K562 (cell line): Measurements from ENCODE around the gene GLYATL1. TPM values are rescaled to one million over a fixed set of nuclear protein-coding genes. Genes with fewer than 3 reads are reported as not detected.

Source experiments
- ATAC-seq: fragments of 200-7000 bp; cut with Tn5 transposase; 3 replicates; pipeline ENCODE4 v1.9.1; 2020; ENCODE audit warnings: moderate library complexity
- Bru-seq: library from RNA; stranded (reverse); fragments of 400-500 nt; gene quantifications from one replicate; lab custom pipeline; 2021; lab: Mats Ljungman, UMichigan
- BruChase-seq, 2 experiments: library from RNA; stranded (reverse); fragments of 400-500 nt; gene quantifications; one replicate each; lab custom pipeline; 2021; lab: Mats Ljungman, UMichigan
- BruUV-seq: library from RNA; stranded (reverse); fragments of 400-500 nt; replicated peaks from 2 replicates; lab custom pipeline; 2021; lab: Mats Ljungman, UMichigan
- CTCF ChIA-PET: fragments of 300-600 bp; formaldehyde crosslinking; extraction: SDS; loops from one replicate; lab custom pipeline; 2021; ENCODE audit warnings: low intra/inter-chr PET ratio; lab: Yijun Ruan, JAX
- POLR2A ChIA-PET: fragments of 300-600, 350-650 bp; sonication (Branson Sonifier 250); formaldehyde crosslinking; extraction: SDS; loops from one replicate; lab custom pipeline; 2021; ENCODE audit warnings: antibody characterized with exemption, inconsistent platforms; lab: Yijun Ruan, JAX
- DNase-seq, 4 experiments: peaks; one replicate each; pipeline versions ENCODE4 v3.0.0 to v3.0.0-alpha.2; 2011 to 2018; ENCODE audit warnings: low spot score in 3 of 4, mixed read lengths in 3 of 4; ENCODE audit errors: extremely low read depth in 1 of 4
- FAIRE-seq: peaks from 2 replicates; lab custom pipeline; 2011; peaks lifted over from hg19 to GRCh38; lab: Jason Lieb, UNC
- H2AFZ ChIP-seq: 2 replicates; pipeline ENCODE4 v1.6.0; 2011; ENCODE audit warnings: low read depth, low read length, control low read depth, inconsistent platforms
- H3K27ac ChIP-seq: fragments of 200-600 bp; 3 replicates; pipeline ENCODE4 v1.8.0; 2011; ENCODE audit warnings: low read depth, mild to moderate bottlenecking, control low read depth, inconsistent platforms, low read length, moderate library complexity, mixed read lengths; ENCODE audit errors: extremely low read depth
- H3K27me3 ChIP-seq, 2 experiments: fragments of 300-600 bp in 1 of 2; 2 replicates in 1 of 2; 3 replicates in 1 of 2; pipeline versions ENCODE4 v1.6.0 to v1.8.0; 2011; ENCODE audit warnings: inconsistent platforms in 2 of 2, low read length in 2 of 2, mild to moderate bottlenecking in 1 of 2, mixed read lengths in 1 of 2, moderate library complexity in 1 of 2; ENCODE audit not compliant: control insufficient read depth in 2 of 2, insufficient read depth in 2 of 2
- H3K36me3 ChIP-seq: fragments of 300-600 bp; 3 replicates; pipeline ENCODE4 v1.8.0; 2011; ENCODE audit warnings: mild to moderate bottlenecking, low read length, inconsistent platforms; ENCODE audit not compliant: control insufficient read depth, insufficient read depth
- H3K4me1 ChIP-seq, 2 experiments: fragments of 200-600 bp in 1 of 2; replicated peaks in 1 of 2; 2 replicates in 1 of 2; 3 replicates in 1 of 2; pipeline versions ENCODE4 v1.5.1 to v1.8.0; 2011; ENCODE audit warnings: inconsistent platforms in 2 of 2, low read length in 2 of 2, mild to moderate bottlenecking in 1 of 2, mixed read lengths in 1 of 2, moderate library complexity in 1 of 2; ENCODE audit not compliant: control insufficient read depth in 2 of 2, insufficient read depth in 2 of 2
- H3K4me2 ChIP-seq: 2 replicates; pipeline ENCODE4 v1.6.1; 2011; ENCODE audit warnings: low read length, control low read depth, inconsistent platforms, mixed read lengths; ENCODE audit not compliant: insufficient read depth
- H3K4me3 ChIP-seq: fragments of 200-600 bp; sonication (generic), shearing (Covaris generic); 2 replicates; pipeline ENCODE4 v1.5.1; 2016; ENCODE audit warnings: control low read depth, inconsistent platforms
- H3K79me2 ChIP-seq: fragments of 200-600 bp; 3 replicates; pipeline ENCODE4 v1.8.0; 2011; ENCODE audit warnings: low read length, inconsistent platforms; ENCODE audit not compliant: control insufficient read depth, insufficient read depth
- H3K9ac ChIP-seq, 2 experiments: 2 replicates each; pipeline versions ENCODE4 v1.6.0 to v1.6.1; 2011; ENCODE audit warnings: low read depth in 2 of 2, low read length in 2 of 2, control low read depth in 1 of 2, inconsistent platforms in 1 of 2, mild to moderate bottlenecking in 1 of 2, mixed read lengths in 1 of 2; ENCODE audit not compliant: insufficient read depth in 1 of 2
- H3K9me1 ChIP-seq: one replicate; pipeline ENCODE4 v1.6.0; 2011; ENCODE audit warnings: inconsistent platforms, mild to moderate bottlenecking, low read length, moderate library complexity; ENCODE audit not compliant: control insufficient read depth, insufficient read depth
- H3K9me3 ChIP-seq: replicated peaks from 2 replicates; pipeline ENCODE4 v1.5.1; 2011; ENCODE audit warnings: low read depth, low read length, inconsistent platforms; ENCODE audit not compliant: control insufficient read depth, insufficient read depth
- H4K20me1 ChIP-seq: replicated peaks from 2 replicates; pipeline ENCODE4 v1.6.1; 2011; ENCODE audit warnings: low read length, inconsistent platforms, mixed read lengths; ENCODE audit not compliant: control insufficient read depth, insufficient read depth
- ATF4 ChIP-seq: fragments of 450-650 bp; formaldehyde crosslinking; IDR thresholded peaks from 2 replicates; pipeline ENCODE4 v1.4.0; 2022; ENCODE audit warnings: mild to moderate bottlenecking, moderate library complexity
- BCOR ChIP-seq: fragments of 450-650 bp; IDR thresholded peaks from 2 replicates; pipeline ENCODE4 v1.6.1; 2016
- BRD9 ChIP-seq: fragments of 450-650 bp; IDR thresholded peaks from 2 replicates; pipeline ENCODE4 v1.6.1; 2018; ENCODE audit warnings: low read depth; ENCODE audit not compliant: partially characterized antibody
- DLX4 ChIP-seq: fragments of 250-450 bp; sonication (Bioruptor Pico); IDR thresholded peaks from 2 replicates; pipeline ENCODE4 v1.6.1; 2021; ENCODE audit warnings: mild to moderate bottlenecking
- GABPB1 ChIP-seq: sonication (generic); formaldehyde crosslinking; IDR thresholded peaks from 2 replicates; pipeline ENCODE4 v1.8.0; 2022; ENCODE audit warnings: mild to moderate bottlenecking, missing genetic modification reagents
- MAFK ChIP-seq: IDR thresholded peaks from 2 replicates; pipeline ENCODE4 v1.6.1; 2011; ENCODE audit warnings: low read length, improper control_type of control experiment
- MCM7 ChIP-seq, 2 experiments: fragments of 450-650 bp; IDR thresholded peaks; 2 replicates each; pipeline ENCODE4 v1.6.1; 2016 to 2018
- MTA1 ChIP-seq: fragments of 450-650 bp; IDR thresholded peaks from 2 replicates; pipeline ENCODE4 v1.6.1; 2017; ENCODE audit warnings: borderline replicate concordance
- MYC ChIP-seq, 2 experiments: fragments of 250-450 bp in 1 of 2; sonication (Bioruptor Pico) in 1 of 2; IDR thresholded peaks; 2 replicates each; pipeline versions ENCODE4 v1.5.1 to v1.6.1; 2012 to 2021; ENCODE audit warnings: low read depth in 2 of 2, borderline replicate concordance in 1 of 2, improper control_type of control experiment in 1 of 2, low read length in 1 of 2, mild to moderate bottlenecking in 1 of 2, moderate library complexity in 1 of 2
- PHF20 ChIP-seq: fragments of 450-650 bp; IDR thresholded peaks from 2 replicates; pipeline ENCODE4 v1.6.1; 2018; ENCODE audit not compliant: partially characterized antibody
- POLR2AphosphoS5 ChIP-seq: IDR thresholded peaks from 2 replicates; pipeline ENCODE4 v1.6.1; 2011; ENCODE audit warnings: mild to moderate bottlenecking, low read depth, low read length, moderate library complexity; ENCODE audit not compliant: control insufficient read depth, insufficient read depth
- PTTG1 ChIP-seq: fragments of 450-650 bp; IDR thresholded peaks from 2 replicates; pipeline ENCODE4 v1.6.1; 2016; ENCODE audit warnings: low read depth, mild to moderate bottlenecking, missing genetic modification characterization, missing compliant biosample characterization
- RFX7 ChIP-seq: fragments of 250-450 bp; sonication (Bioruptor Pico); IDR thresholded peaks from 2 replicates; pipeline ENCODE4 v1.5.1; 2021; ENCODE audit warnings: mild to moderate bottlenecking
- SAFB ChIP-seq: fragments of 200-400 bp; formaldehyde crosslinking; IDR thresholded peaks from 2 replicates; pipeline ENCODE4 v1.6.1; 2017; ENCODE audit warnings: low read depth, low read length, borderline replicate concordance
- TCF3 ChIP-seq: sonication (generic); formaldehyde crosslinking; IDR thresholded peaks from 2 replicates; pipeline ENCODE4 v1.4.0; 2020; ENCODE audit warnings: mild to moderate bottlenecking, missing genetic modification reagents
- ZNF12 ChIP-seq: sonication (generic); formaldehyde crosslinking; IDR thresholded peaks from 2 replicates; pipeline ENCODE4 v1.4.0; 2020; ENCODE audit warnings: mild to moderate bottlenecking, missing genetic modification reagents
- ZNF174 ChIP-seq: fragments of 250-450 bp; sonication (Bioruptor Pico); IDR thresholded peaks from 2 replicates; pipeline ENCODE4 v1.4.0; 2020; ENCODE audit warnings: mild to moderate bottlenecking
- ZNF217 ChIP-seq: sonication (generic); formaldehyde crosslinking; IDR thresholded peaks from 2 replicates; pipeline ENCODE4 v1.8.0; 2022; ENCODE audit warnings: mild to moderate bottlenecking, missing genetic modification reagents
- WGBS: fragments of 100-300 bp; shearing (Covaris generic); methylation state at CpG from one replicate; pipeline ENCODE4 v1.1.6; 2016; ENCODE audit warnings: low coverage, mixed read lengths; ENCODE audit not compliant: insufficient coverage; ENCODE audit errors: missing lambda C conversion rate; 5-methylcytosine and 5-hydroxymethylcytosine counted together
- in situ Hi-C: fragments of 300-500 bp; cut with MboI; formaldehyde crosslinking; loops from 4 replicates; pipeline ENCODE4 v1.15.0; 2018; ENCODE audit warnings: inconsistent platforms, mixed read lengths
- intact Hi-C: fragments of 100-400 bp; cut with micrococcal nuclease; formaldehyde crosslinking; loops from 2 replicates; pipeline ENCODE4 v1.14.2; 2022
- long read RNA-seq, 3 experiments: library from polyadenylated mRNA in 2 of 3; library from RNA in 1 of 3; unstranded in 2 of 3; stranded (forward) in 1 of 3; transcript quantifications; one replicate each; pipeline ENCODE4 v2.0.0, GENCODE V29; 2019 to 2022
- polyA minus RNA-seq, 3 experiments: library from RNA; depleted of rRNA, polyadenylated mRNA; stranded (reverse); fragments of >200 nt; gene quantifications; 2 replicates each; pipeline ENCODE4 v1.2.3, GENCODE V29; 2011
- polyA plus RNA-seq, 8 experiments: library from polyadenylated mRNA; depleted of rRNA in 4 of 8; stranded (reverse) in 5 of 8; unstranded in 3 of 8; fragments of >200 nt; fragmentation: Nextera tagmentation in 2 of 8; fragmentation: Illumina TruSeq in 1 of 8; extraction: Ambion mirVana in 2 of 8; extraction: Trizol in 1 of 8; gene quantifications; 2 replicates each; pipeline versions ENCODE4 v1.2.1 to v1.2.3, GENCODE V29; 2011 to 2014; ENCODE audit warnings: inconsistent platforms in 1 of 8, missing spikeins in 1 of 8
- total RNA-seq, 7 experiments: library from RNA; depleted of rRNA in 6 of 7; stranded (reverse); fragments of >200 nt in 6 of 7; fragmentation: Illumina TruSeq in 2 of 7; extraction: Trizol in 2 of 7; gene quantifications; 2 replicates each; pipeline versions ENCODE4 v1.2.1 to v1.2.3, GENCODE V29; 2011 to 2021; ENCODE audit warnings: low replicate concordance in 1 of 7

GLYATL1 gene
- total RNA-seq (2011; cell fraction: chromatin; rRNA removed; ENCODE audit: low replicate concordance) = not detected in 2 replicates
- not detected in 2 replicates for total RNA-seq (2011; cell fraction: nucleolus; rRNA removed)
- not detected in 2 replicates for total RNA-seq (2011; cell fraction: nucleoplasm; rRNA removed)
- total RNA-seq (2014; rRNA removed) = not detected in 2 replicates
- total RNA-seq (2014; rRNA removed; fragmentation: Illumina TruSeq; extraction: Trizol) = not detected in 2 replicates
- total RNA-seq (2015; rRNA removed; fragmentation: Illumina TruSeq; extraction: Trizol) = not detected in 2 replicates
- total RNA-seq (2021) = not detected in 2 replicates
- polyA plus RNA-seq (2011; rRNA removed) = not detected in 2 replicates
- not detected in 2 replicates for polyA plus RNA-seq (2011; cell fraction: cytosol; rRNA removed)
- not detected in 2 replicates for polyA plus RNA-seq (2011; cell fraction: nucleus; rRNA removed)
- polyA plus RNA-seq (2012) = not detected in 2 replicates
- not detected in 2 replicates for polyA plus RNA-seq (2014; fragmentation: Illumina TruSeq; extraction: Trizol)
- polyA plus RNA-seq (2014; fragmentation: Nextera tagmentation; extraction: Ambion mirVana) = not detected
- polyA plus RNA-seq (2014; rRNA removed) = not detected in 2 replicates
- polyA minus RNA-seq (2011; rRNA and poly(A)+ RNA removed) = not detected in 2 replicates
- not detected in 2 replicates for polyA minus RNA-seq (2011; cell fraction: cytosol; rRNA and poly(A)+ RNA removed)
- polyA minus RNA-seq (2011; cell fraction: nucleus; rRNA and poly(A)+ RNA removed) = not detected in 2 replicates
- percentile 7 among the genes with signal in this experiment for Bru-seq, nascent RNA
- BruChase-seq, experiment 1, labeled RNA remaining after a 2-hour chase = percentile 9 among the genes with signal in this experiment
- BruChase-seq, experiment 2, labeled RNA remaining after a 6-hour chase = percentile 16 among the genes with signal in this experiment
- long read RNA-seq, experiment 1 = 0 reads
- long read RNA-seq, experiment 2 = 0 reads
- long read RNA-seq, experiment 3 = 0 reads

GRCh38 chr11:58939277-58939676, at the start of gene GLYATL1:
GLYATL1 (plus strand) TSS chr11:58939488; CDS start chr11:58947088, 7,600 bp downstream.
- no peak for FAIRE-seq
- CTCF ChIA-PET = no interaction called here
- no TSS peak for BruUV-seq

More at GRCh38 chr11:58939277-58939676, at the start of gene GLYATL1:
- Histone ChIP-seq H2AFZ (no peak within 1 kb of the TSS), H3K27me3 (no peaks in the 10 kb centered on the region), H3K36me3 (no peaks in the 10 kb centered on the region), H3K9me1 (no peaks in the 10 kb centered on the region), H3K4me1 (no peaks in the 10 kb centered on the region), H3K79me2 (no peaks in the 10 kb centered on the region), H3K9me3 (no peaks in the 10 kb centered on the region), H4K20me1 (no peaks in the 10 kb centered on the region), H3K9ac (no peak within 1 kb of the TSS), H3K4me2 (no peak within 1 kb of the TSS), H3K4me3 (no peak within 1 kb of the TSS), H3K27ac (no peak within 1 kb of the TSS)
- 0% methylated on average over 4 of the region's 4 CpGs for WGBS
- ATAC-seq (no peak), DNase-seq (no peak)
- intact Hi-C loops (no loop called here), in situ Hi-C loops (no loop called here)
- POLR2A ChIA-PET = interaction anchor here (0.6 to 1.3 kb wide), 2 partner anchors 11 to 741 kb away, joined by 3 read pairs; no protein-coding TSS in a partner anchor
- TF ChIP-seq BRD9 (no peak), MCM7 (IDR thresholded peaks at IDR 0.05) (no peak), ZNF174 (CRISPR knock-in tag) (no peak), MAFK (no peak), BCOR (no peak), SAFB (no peak), MTA1 (no peak), ZNF12 (CRISPR knock-in tag) (no peak), POLR2AphosphoS5 (no peak), DLX4 (CRISPR knock-in tag) (no peak), MYC (IDR thresholded peaks at IDR 0.05; ENCODE audit: low read depth, low read length) (no peak), MYC (CRISPR knock-in tag; IDR thresholded peaks at IDR 0.05; ENCODE audit: borderline replicate concordance, low read depth) (no peak), ATF4 (CRISPR knock-in tag) (no peak), RFX7 (CRISPR knock-in tag) (no peak), PTTG1 (no peak), TCF3 (CRISPR knock-in tag) (no peak), GABPB1 (CRISPR knock-in tag) (no peak), ZNF217 (no peak), PHF20 (no peak)
